Heart left ventricle (tissue), 13 donors: Measurements from ENCODE around the gene KCTD6.

ENCODE experiments used
- CTCF ChIP-seq, 12 donors: fragments of 200-600 bp; sonication (generic) in 4 of 12; IDR thresholded peaks; one replicate each; pipeline versions ENCODE4 v1.5.0 to v1.8.0; 2018 to 2022; ENCODE audit warnings: antibody characterized with exemption in 12 of 12, mild to moderate bottlenecking in 5 of 12
- POLR2A ChIP-seq, 2 donors: fragments of 450-650 bp; IDR thresholded peaks; one replicate each; pipeline ENCODE4 v1.6.1; 2017; ENCODE audit warnings: antibody characterized with exemption in 2 of 2, mild to moderate bottlenecking in 2 of 2, moderate library complexity in 2 of 2
- donor health status: ischemic (EF 13 %, LVEDD 7.1; RV severe dilation, severe dysfunction).
- donor health status: DM: no; HTN: yes; CAD: no.
- donor health status: DM: no; HTN: no; CAD: no.
- donor health status: ischemic (EF 25% LVEDD 6.9; RV normal size, moderate dysfunction).
- donor health status: ischemic (EF 25% LVEDD 5.7; RV mildly dilated, moderate dysfunction).
- donor health status: ischemic (EF 35%, LVEDD 5.7; RV mildly dilated, moderate dysfunction).
- donor health status: nonischemic (EF 11% LVEDD 7.7; RV severe dilation, severe dysfunction).
- donor health status: DM: yes; HTN: yes; CAD: no.
- donor health status: PGD.
- donor health status: ischemic (EF 29% LVEDD 5.4; RV normal size, mild dysfunction).
- donor health status: nonischemic (EF 23%, LVEDD 6.1; RV moderate dilation, normal function).

- TF ChIP-seq CTCF (IDR thresholded peaks at IDR 0.05) (no peak), POLR2A (IDR thresholded peaks at IDR 0.05) (no peak)
These were observed 40.1 kb downstream of the KCTD6 start for GRCh38 chr3:58531956-58532355.
